ENCODE results near the gene ZNF304. TPM values are rescaled to one million over a fixed set of nuclear protein-coding genes. Genes with fewer than 3 reads are reported as not detected.

The ZNF304 gene
- total RNA-seq, 4 donors from 2014 or later: 7.1 to 12.4 (median 8.5) TPM

GRCh38 chr19:57320180-57321084 lies 30.6 kb upstream of the ZNF304 start, which contains the start of gene ZNF543:
Gene ZNF543, plus strand, starts transcription at chr19:57320472. Its CDS starts 382 bp downstream, at chr19:57320854.
- no peaks in the 10 kb centered on the region for H3K27me3 ChIP-seq
- H3K27ac ChIP-seq (replicated peaks in 1 of 4): peak within 1 kb of the TSS; percentile 86 to 94 (median 92)
- WGBS: 3% methylated on average over 5 of the region's 71 CpGs
- H3K4me3 ChIP-seq: peak within 1 kb of the TSS; percentile 67 to 96 (median 82)
- peak; percentile 31 for TF ChIP-seq POLR2A (IDR thresholded peaks at IDR 0.05; ENCODE audit: low read depth)
- TF ChIP-seq POLR2AphosphoS5 (IDR thresholded peaks at IDR 0.05): peak; percentile 95
- TF ChIP-seq CTCF (IDR thresholded peaks at IDR 0.05): peak in 1 of 3 experiments; percentile 20
- TF ChIP-seq EP300 (IDR thresholded peaks at IDR 0.05): no peak
- DNase-seq (ENCODE audit: extremely low spot score): peak; percentile 99
- H3K4me1 ChIP-seq: peaks cover 16 to 33% (median 22%) of the 10 kb centered on the region in 4 donors
- peaks cover 0 to 22% (median 5%) of the 10 kb centered on the region in 4 donors for H3K9me3 ChIP-seq
- peaks cover 22 to 24% (median 23%) of the 10 kb centered on the region in 4 donors for H3K36me3 ChIP-seq
- intact Hi-C loops (cut with DNase I): no loop called here

- TF ChIP-seq POLR2A (IDR thresholded peaks at IDR 0.05; ENCODE audit: low read depth): no peak
- no peak for TF ChIP-seq CTCF (IDR thresholded peaks at IDR 0.05)
- TF ChIP-seq POLR2AphosphoS5 (IDR thresholded peaks at IDR 0.05): no peak
- no peak for TF ChIP-seq EP300 (IDR thresholded peaks at IDR 0.05)
- H3K9me3 ChIP-seq: peaks cover 0 to 29% (median 10%) of the 10 kb centered on the region in 4 donors
- H3K27me3 ChIP-seq: no peaks in the 10 kb centered on the region
- intact Hi-C loops (cut with DNase I): no loop called here
- peaks cover 29 to 30% (median 30%) of the 10 kb centered on the region in 4 donors for H3K36me3 ChIP-seq
- no peak for DNase-seq (ENCODE audit: extremely low spot score)
- WGBS: 47% methylated on average over 8 of the region's 8 CpGs
- peak overlapping the region; percentile 67 to 96 (median 82) for H3K4me3 ChIP-seq
- peak overlapping the region; percentile 86 to 94 (median 92) for H3K27ac ChIP-seq (replicated peaks in 1 of 4)
- peaks cover 16 to 33% (median 22%) of the 10 kb centered on the region in 4 donors for H3K4me1 ChIP-seq
Measured at GRCh38 chr19:57321116-57321515, 30.0 kb upstream of the ZNF304 start.

- Histone ChIP-seq H3K27me3 (no peaks in the 10 kb centered on the region), H3K27ac (replicated peaks in 1 of 4) (peak overlapping the region in 2 of 4 donors; percentile 92 to 94), H3K4me3 (peak overlapping the region; percentile 67 to 96 (median 82)), H3K36me3 (peaks cover 35 to 37% (median 36%) of the 10 kb centered on the region in 4 donors), H3K4me1 (peaks cover 16 to 33% (median 22%) of the 10 kb centered on the region in 4 donors), H3K9me3 (peaks cover 0 to 36% (median 14%) of the 10 kb centered on the region in 4 donors)
- intact Hi-C loops (cut with DNase I): no loop called here
- 38% methylated on average over 3 of the region's 3 CpGs for WGBS
- no peak for DNase-seq (ENCODE audit: extremely low spot score)
- TF ChIP-seq EP300 (IDR thresholded peaks at IDR 0.05) (no peak), POLR2AphosphoS5 (IDR thresholded peaks at IDR 0.05) (no peak), POLR2A (IDR thresholded peaks at IDR 0.05; ENCODE audit: low read depth) (no peak), CTCF (IDR thresholded peaks at IDR 0.05) (no peak)
Measured at GRCh38 chr19:57321751-57322150, 29.3 kb upstream of the ZNF304 start.

- TF ChIP-seq CTCF (IDR thresholded peaks at IDR 0.05) (no peak), POLR2A (IDR thresholded peaks at IDR 0.05; ENCODE audit: low read depth) (no peak), POLR2AphosphoS5 (IDR thresholded peaks at IDR 0.05) (no peak), EP300 (IDR thresholded peaks at IDR 0.05) (no peak)
- H3K36me3 ChIP-seq: peaks cover 61 to 69% (median 66%) of the 10 kb centered on the region in 4 donors
- no peak overlapping the region for H3K27ac ChIP-seq (replicated peaks in 1 of 4)
- H3K9me3 ChIP-seq: peaks cover 0 to 66% (median 30%) of the 10 kb centered on the region in 4 donors
- DNase-seq (ENCODE audit: extremely low spot score): no peak
- peaks cover 16 to 24% (median 21%) of the 10 kb centered on the region in 4 donors for H3K4me1 ChIP-seq
- no peaks in the 10 kb centered on the region for H3K27me3 ChIP-seq
- H3K4me3 ChIP-seq: no peak overlapping the region
- intact Hi-C loops (cut with DNase I): no loop called here
Measured at GRCh38 chr19:57324992-57325391, 26.1 kb upstream of the ZNF304 start.

Measured in esophagus muscularis mucosa (tissue), 4 donors.